ENCODE measurements around the gene GPHB5.

GPHB5 gene

DNA sequence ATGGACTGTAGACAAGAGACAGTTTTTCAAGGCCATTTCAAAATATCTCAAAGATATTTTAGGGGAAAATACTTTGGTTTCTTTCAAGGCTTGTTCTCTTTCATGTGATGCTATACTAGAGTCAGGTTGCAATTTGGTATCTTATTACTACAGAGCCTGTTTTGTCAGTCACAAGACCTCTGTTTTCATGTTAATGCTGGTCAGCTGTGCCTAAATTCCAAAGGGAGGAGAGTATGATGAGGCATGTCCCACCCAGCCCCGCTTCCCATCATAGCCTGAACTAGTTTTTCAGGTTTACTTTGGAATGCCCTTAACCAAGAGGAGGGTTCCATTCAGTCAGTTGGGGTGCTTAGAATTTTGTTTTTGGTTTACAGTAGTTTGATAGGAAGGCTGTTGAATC is 52.6 kb downstream of the GPHB5 start:
- H3K27me3 ChIP-seq (ENCODE audit: control insufficient read depth in 1 of 2, insufficient read depth in 2 of 2, low read length in 2 of 2), result no peaks in the 10 kb centered on the region
- no peak overlapping the region for H3K27ac ChIP-seq (ENCODE audit: low read depth, low read length)
- no peaks in the 10 kb centered on the region for H3K36me3 ChIP-seq (ENCODE audit: control insufficient read depth in 1 of 2, insufficient read depth in 2 of 2, low read length in 2 of 2)
- H3K4me1 ChIP-seq (ENCODE audit: control insufficient read depth in 1 of 2, insufficient read depth in 2 of 2, low read length in 2 of 2), result no peaks in the 10 kb centered on the region
- H3K4me3 ChIP-seq (ENCODE audit: low read depth in 1 of 2, low read length in 2 of 2), result no peak overlapping the region
- H3K9me3 ChIP-seq (ENCODE audit: control insufficient read depth in 1 of 2, low read length in 2 of 2), result no peaks in the 10 kb centered on the region
- no peak overlapping the region for H3K9ac ChIP-seq (ENCODE audit: low read depth in 1 of 2, low read length in 2 of 2)

Data from duodenal mucosa (tissue), 2 donors.